Thyroid gland (tissue), 4 donors: ENCODE results near the gene NR3C2. TPM values are rescaled to one million over a fixed set of nuclear protein-coding genes. Genes with fewer than 3 reads are reported as not detected.

Source experiments
- DNase-seq, 2 donors: peaks; one replicate each; pipeline ENCODE4 v3.0.0-alpha.2; 2019
- H3K27ac ChIP-seq, 3 donors: fragments of 200-600 bp; sonication (generic); 1 replicate in 2 of 3; 2 replicates in 1 of 3; pipeline ENCODE4 v1.5.1; 2016 to 2019; ENCODE audit warnings: mild to moderate bottlenecking in 1 of 3, moderate library complexity in 1 of 3
- H3K27me3 ChIP-seq: fragments of 200-600 bp; sonication (generic); one replicate; pipeline ENCODE4 v1.5.1; 2019
- H3K36me3 ChIP-seq, 2 donors: fragments of 200-600 bp; sonication (generic); one replicate each; pipeline ENCODE4 v1.5.1; 2016 to 2019
- H3K4me1 ChIP-seq, 2 donors: fragments of 200-600 bp; sonication (generic); one replicate each; pipeline ENCODE4 v1.5.1; 2017 to 2019
- H3K4me3 ChIP-seq, 3 donors: fragments of 200-600 bp; sonication (generic); replicated peaks in 1 of 3; 1 replicate in 2 of 3; 2 replicates in 1 of 3; pipeline ENCODE4 v1.5.1; 2016; ENCODE audit warnings: mild to moderate bottlenecking in 1 of 3
- H3K9me3 ChIP-seq: fragments of 200-600 bp; sonication (generic); one replicate; pipeline ENCODE4 v1.5.1; 2017
- POLR2A ChIP-seq, 2 donors: fragments of 450-650 bp; IDR thresholded peaks; one replicate each; pipeline ENCODE4 v1.6.1; 2017; ENCODE audit warnings: antibody characterized with exemption in 2 of 2, mild to moderate bottlenecking in 2 of 2, moderate library complexity in 1 of 2
- WGBS, 2 donors: methylation state at CpG; one replicate each; pipeline ENCODE4 v1.1.5; 2017; 5-methylcytosine and 5-hydroxymethylcytosine counted together
- intact Hi-C: fragments of 100-400 bp; cut with DNase I; formaldehyde crosslinking; loops from one replicate; pipeline ENCODE4 v1.15.1; 2023
- total RNA-seq, 4 donors: library from RNA; depleted of rRNA; stranded (reverse); fragments of >200 nt; gene quantifications; one replicate each; pipeline ENCODE4 v1.2.3, GENCODE V29; 2016
- TF ChIP-seq, protein P1 (sequence below), 6 experiments: fragments of 200-600 bp in 3 of 6; fragments of 450-650 bp in 3 of 6; sonication (generic) in 3 of 6; IDR thresholded peaks; one replicate each; pipeline ENCODE4 v1.5.1; 2016 to 2019; ENCODE audit warnings: antibody characterized with exemption in 6 of 6, mild to moderate bottlenecking in 2 of 6, inconsistent platforms in 1 of 6, moderate library complexity in 1 of 6

Gene NR3C2
- total RNA-seq, 4 donors from 2014 or later: 51.6 to 161 (median 72.3) TPM

- peaks cover 7 to 13% of the 10 kb centered on the region in 2 donors for H3K4me1 ChIP-seq
- H3K27me3 ChIP-seq: no peaks in the 10 kb centered on the region
- intact Hi-C loops: no loop called here
- no peak for TF ChIP-seq POLR2A (IDR thresholded peaks at IDR 0.05)
- TF ChIP-seq, protein P1, sequence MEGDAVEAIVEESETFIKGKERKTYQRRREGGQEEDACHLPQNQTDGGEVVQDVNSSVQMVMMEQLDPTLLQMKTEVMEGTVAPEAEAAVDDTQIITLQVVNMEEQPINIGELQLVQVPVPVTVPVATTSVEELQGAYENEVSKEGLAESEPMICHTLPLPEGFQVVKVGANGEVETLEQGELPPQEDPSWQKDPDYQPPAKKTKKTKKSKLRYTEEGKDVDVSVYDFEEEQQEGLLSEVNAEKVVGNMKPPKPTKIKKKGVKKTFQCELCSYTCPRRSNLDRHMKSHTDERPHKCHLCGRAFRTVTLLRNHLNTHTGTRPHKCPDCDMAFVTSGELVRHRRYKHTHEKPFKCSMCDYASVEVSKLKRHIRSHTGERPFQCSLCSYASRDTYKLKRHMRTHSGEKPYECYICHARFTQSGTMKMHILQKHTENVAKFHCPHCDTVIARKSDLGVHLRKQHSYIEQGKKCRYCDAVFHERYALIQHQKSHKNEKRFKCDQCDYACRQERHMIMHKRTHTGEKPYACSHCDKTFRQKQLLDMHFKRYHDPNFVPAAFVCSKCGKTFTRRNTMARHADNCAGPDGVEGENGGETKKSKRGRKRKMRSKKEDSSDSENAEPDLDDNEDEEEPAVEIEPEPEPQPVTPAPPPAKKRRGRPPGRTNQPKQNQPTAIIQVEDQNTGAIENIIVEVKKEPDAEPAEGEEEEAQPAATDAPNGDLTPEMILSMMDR (IDR thresholded peaks at IDR 0.05): no peak
- DNase-seq: no peak
- H3K9me3 ChIP-seq: no peaks in the 10 kb centered on the region
- no peak overlapping the region for H3K4me3 ChIP-seq
- H3K27ac ChIP-seq: no peak overlapping the region
- H3K36me3 ChIP-seq: no peaks in the 10 kb centered on the region
- WGBS, 2 donors: 84 to 98% methylated on average over 1 of the region's 1 CpG
Measured at GRCh38 chr4:148373093-148373492, 69.1 kb downstream of the NR3C2 start.

DNA sequence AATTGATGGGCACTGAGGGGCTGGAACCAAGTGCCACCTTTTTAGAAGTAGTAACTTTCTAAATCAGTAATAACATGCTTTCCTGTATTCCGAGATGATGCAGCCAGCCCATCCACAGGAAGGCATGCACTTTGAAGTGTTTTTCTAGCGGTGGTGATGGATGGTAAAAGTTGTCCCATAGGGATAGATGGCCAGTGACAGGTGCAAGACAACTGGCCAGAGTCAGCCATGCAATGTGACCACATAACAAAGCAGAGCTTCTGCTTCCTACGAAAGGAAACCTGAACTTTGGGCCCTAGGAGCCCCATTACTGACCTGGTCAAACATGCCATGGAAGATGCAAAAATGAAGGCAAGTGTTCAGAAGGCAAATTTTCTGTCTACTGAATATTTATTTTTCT lies 72.3 kb downstream of the NR3C2 start:
- Histone ChIP-seq H3K4me1 (peaks cover 16 to 17% of the 10 kb centered on the region in 2 donors), H3K27ac (no peak overlapping the region), H3K36me3 (no peaks in the 10 kb centered on the region), H3K27me3 (no peaks in the 10 kb centered on the region), H3K4me3 (no peak overlapping the region), H3K9me3 (no peaks in the 10 kb centered on the region)
- TF ChIP-seq POLR2A (IDR thresholded peaks at IDR 0.05): no peak
- TF ChIP-seq, protein P1 (IDR thresholded peaks at IDR 0.05): no peak
- no peak for DNase-seq
- 76 to 83% methylated on average over 3 of the region's 3 CpGs for WGBS, 2 donors
- intact Hi-C loops: no loop called here

GRCh38 chr4:148367756-148368155 lies 74.5 kb downstream of the NR3C2 start:
- no peaks in the 10 kb centered on the region for H3K9me3 ChIP-seq
- no peak overlapping the region for H3K27ac ChIP-seq
- WGBS, 2 donors: 95 to 97% methylated on average over 4 of the region's 4 CpGs
- DNase-seq: no peak
- no peak overlapping the region for H3K4me3 ChIP-seq
- no peak for TF ChIP-seq POLR2A (IDR thresholded peaks at IDR 0.05)
- TF ChIP-seq, protein P1 (IDR thresholded peaks at IDR 0.05): no peak
- intact Hi-C loops: no loop called here
- H3K36me3 ChIP-seq: no peaks in the 10 kb centered on the region
- H3K4me1 ChIP-seq: peaks cover 13 to 17% of the 10 kb centered on the region in 2 donors
- H3K27me3 ChIP-seq: no peaks in the 10 kb centered on the region

DNA sequence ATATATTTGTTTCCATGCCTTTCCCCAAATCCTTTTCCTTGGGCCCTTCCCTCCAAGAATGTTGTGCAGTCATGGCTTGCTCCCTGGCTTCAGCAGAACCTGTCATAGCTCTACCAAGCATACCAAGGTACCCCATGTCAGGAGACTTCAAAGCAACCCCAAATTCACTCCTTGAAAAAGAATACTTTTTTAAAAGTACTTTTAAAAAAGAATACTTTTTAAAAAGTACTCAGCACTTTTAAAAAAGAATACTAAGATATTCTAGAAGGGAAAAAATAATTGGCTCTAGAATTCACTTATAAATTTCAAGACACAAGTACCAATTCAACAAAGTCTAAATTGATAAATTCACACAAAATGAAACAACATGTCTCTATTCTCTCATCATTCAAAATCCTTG lies 76.0 kb downstream of the NR3C2 start:
- H3K27ac ChIP-seq: no peak overlapping the region
- no peaks in the 10 kb centered on the region for H3K9me3 ChIP-seq
- no peaks in the 10 kb centered on the region for H3K27me3 ChIP-seq
- TF ChIP-seq POLR2A (IDR thresholded peaks at IDR 0.05): no peak
- TF ChIP-seq, protein P1 (IDR thresholded peaks at IDR 0.05): no peak
- H3K4me1 ChIP-seq: peaks cover 6 to 17% of the 10 kb centered on the region in 2 donors
- no peak for DNase-seq
- no peak overlapping the region for H3K4me3 ChIP-seq
- no peaks in the 10 kb centered on the region for H3K36me3 ChIP-seq
- intact Hi-C loops: no loop called here

DNA sequence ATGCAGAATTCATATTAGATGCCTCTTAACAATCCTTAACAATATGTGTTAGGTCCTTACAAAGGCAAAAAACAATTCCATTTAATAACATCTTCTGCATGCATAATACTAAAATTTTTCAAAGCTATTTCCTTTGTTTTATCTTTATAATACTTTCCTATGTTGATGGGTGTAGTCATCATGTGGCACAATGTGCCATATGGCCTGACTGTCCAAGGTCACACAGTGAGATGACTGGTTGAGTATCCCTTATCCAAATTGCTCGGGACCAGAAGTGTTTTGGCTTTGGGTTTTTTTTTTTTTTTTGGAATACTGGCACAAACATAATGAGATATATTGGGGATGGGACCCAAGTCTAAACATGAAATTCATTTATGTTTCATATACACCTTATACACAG lies 77.7 kb downstream of the NR3C2 start:
- intact Hi-C loops: no loop called here
- H3K27ac ChIP-seq: no peak overlapping the region
- H3K9me3 ChIP-seq: no peaks in the 10 kb centered on the region
- TF ChIP-seq POLR2A (IDR thresholded peaks at IDR 0.05): no peak
- no peak overlapping the region for H3K4me3 ChIP-seq
- peaks cover 14 to 25% of the 10 kb centered on the region in 2 donors for H3K4me1 ChIP-seq
- WGBS, 2 donors: 86 to 91% methylated on average over 1 of the region's 1 CpG
- H3K36me3 ChIP-seq: no peaks in the 10 kb centered on the region
- H3K27me3 ChIP-seq: no peaks in the 10 kb centered on the region
- DNase-seq: no peak

- 54 to 58% methylated on average over 1 of the region's 1 CpG for WGBS, 2 donors
Measured at GRCh38 chr4:148359769-148360168, 82.4 kb downstream of the NR3C2 start.

More at GRCh38 chr4:148359769-148360168, 82.4 kb downstream of the NR3C2 start:
- Histone ChIP-seq H3K4me3 (no peak overlapping the region), H3K27ac (no peak overlapping the region), H3K4me1 (peaks cover 17 to 22% of the 10 kb centered on the region in 2 donors), H3K9me3 (no peaks in the 10 kb centered on the region), H3K36me3 (no peaks in the 10 kb centered on the region), H3K27me3 (no peaks in the 10 kb centered on the region)
- TF ChIP-seq POLR2A (IDR thresholded peaks at IDR 0.05): no peak
- TF ChIP-seq, protein P1 (IDR thresholded peaks at IDR 0.05): no peak
- intact Hi-C loops: no loop called here
- DNase-seq: no peak
